ENCODE measurements around the gene CDKL4.

Gene CDKL4

GRCh38 chr2:39228413-39229209 lies 15.2 kb downstream of the CDKL4 start:
- no peak for FAIRE-seq

DNA sequence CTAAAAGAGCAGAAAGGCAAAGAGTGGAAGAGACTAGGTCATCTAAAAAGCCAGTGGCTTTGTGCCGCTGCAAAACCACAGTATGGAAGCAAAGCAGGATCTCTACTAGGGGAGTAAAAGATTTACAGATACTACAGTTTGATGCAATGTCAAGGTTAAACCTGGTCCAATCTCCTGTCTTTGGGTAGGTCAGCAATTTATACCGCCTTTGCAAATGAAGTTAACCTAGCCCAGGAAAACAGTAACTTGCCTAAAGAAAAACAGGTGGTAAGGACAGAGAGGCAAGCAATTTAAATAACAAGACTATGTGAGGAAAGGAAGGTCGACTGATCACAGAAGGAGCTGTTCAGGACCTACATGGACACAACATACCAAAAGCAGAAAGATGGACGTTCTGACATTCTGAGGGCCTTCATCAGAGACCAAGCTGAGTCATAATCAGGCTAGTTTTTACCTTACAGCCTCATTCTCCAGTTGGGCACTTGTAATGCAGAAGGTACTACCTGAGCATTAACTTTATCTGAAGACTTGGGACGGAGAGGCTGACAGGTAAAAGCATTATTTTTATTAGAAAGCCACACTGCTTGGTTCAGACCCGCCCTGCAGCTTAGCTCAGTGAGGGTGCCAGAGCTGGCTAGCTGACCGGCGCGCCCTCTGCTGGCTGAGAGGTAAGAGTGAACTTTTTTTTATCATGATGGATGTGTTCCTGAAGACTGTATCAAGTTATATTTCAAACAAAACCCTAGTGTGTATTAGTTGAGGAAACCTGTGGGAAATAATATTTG lies 15.9 kb downstream of the CDKL4 start:
- peak; percentile 95 for FAIRE-seq

GRCh38 chr2:39225567-39225966 lies 18.2 kb downstream of the CDKL4 start:
- FAIRE-seq = no peak

GRCh38 chr2:39223909-39224308 lies 19.9 kb downstream of the CDKL4 start:
- peak; percentile 5 for FAIRE-seq

DNA sequence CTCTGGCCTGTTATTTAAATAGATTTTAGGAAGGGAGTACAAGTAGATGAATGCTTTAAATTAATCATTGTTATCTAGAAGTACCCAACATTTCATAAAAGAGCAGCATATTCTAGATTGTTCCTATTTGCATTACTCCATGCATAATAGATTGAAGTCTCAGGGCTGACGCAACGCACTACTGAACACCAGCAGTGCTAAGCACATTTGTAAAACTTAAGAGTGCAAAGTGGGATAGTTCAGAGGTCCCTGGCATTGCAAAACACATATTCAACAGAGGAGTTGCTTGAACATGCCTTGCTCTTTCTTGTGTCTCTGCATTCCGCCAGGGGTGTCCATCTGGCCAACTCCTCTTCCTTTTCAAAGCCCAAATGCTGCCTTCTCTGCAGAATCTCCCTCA lies 22.3 kb downstream of the CDKL4 start:
- no peak for FAIRE-seq

DNA sequence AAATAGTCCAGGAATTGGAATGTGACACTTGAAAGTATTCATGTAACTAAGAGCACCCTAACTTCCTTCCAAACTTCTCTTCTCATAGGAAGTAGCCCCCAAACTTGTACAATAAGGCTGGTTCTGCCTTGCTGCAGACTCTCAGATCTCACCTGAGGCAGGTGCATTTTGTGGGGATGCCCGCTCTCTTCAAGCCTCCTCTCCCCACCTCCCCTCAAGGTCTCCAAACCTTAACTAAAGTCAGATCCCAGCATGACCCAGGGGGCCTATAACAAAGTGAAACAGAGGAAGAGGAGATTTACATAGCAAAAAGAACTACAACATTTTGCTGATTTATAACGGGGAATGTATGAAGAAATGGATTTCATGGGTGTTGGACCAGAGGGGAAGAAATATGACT lies 23.6 kb downstream of the CDKL4 start:
- FAIRE-seq = no peak

DNA sequence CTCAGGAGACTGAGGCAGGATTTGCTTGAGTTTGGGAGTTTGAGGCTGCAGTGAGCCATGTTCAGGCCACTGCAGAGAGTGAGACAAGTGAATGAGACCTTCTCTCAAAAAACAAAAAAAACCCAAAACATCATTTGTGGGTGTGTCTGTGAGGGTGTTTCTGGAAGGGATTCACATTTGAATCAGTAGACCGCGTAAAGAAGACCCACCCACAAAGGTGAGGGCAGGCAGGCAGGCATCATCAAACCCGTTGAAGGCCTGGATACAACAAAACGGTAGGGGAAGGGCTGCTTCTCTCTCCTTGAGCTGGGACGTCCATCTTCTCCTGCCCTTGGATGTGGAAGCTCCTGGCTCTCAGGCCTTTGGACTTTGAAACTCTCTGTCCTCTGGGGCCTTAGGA lies 25.4 kb downstream of the CDKL4 start:
- no peak for FAIRE-seq

- FAIRE-seq = no peak
These were observed 26.6 kb downstream of the CDKL4 start for GRCh38 chr2:39217192-39217550.

GRCh38 chr2:39216346-39217191 lies 27.2 kb downstream of the CDKL4 start:
- no peak for FAIRE-seq

GRCh38 chr2:39215545-39215944 lies 28.2 kb downstream of the CDKL4 start:
- FAIRE-seq = no peak

DNA sequence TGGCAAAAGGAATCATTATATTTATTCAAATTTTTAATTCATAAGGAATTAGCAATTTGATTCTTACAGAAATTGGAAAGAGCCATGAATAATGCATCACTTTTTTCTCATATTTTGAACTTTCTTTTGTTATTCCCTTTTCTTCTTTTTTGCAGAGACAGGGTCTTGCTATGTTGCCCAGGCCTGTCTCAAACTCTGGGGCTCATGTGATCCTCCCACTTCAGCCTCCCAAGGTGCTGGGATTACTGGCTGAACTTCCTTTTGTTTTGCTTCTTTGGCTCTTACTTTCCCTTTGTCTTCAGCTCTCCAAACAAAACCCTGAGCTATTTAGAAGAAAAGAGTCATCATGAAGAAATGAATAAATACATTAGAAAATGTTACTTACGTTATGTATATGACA lies 30.8 kb downstream of the CDKL4 start:
- FAIRE-seq = no peak

DNA sequence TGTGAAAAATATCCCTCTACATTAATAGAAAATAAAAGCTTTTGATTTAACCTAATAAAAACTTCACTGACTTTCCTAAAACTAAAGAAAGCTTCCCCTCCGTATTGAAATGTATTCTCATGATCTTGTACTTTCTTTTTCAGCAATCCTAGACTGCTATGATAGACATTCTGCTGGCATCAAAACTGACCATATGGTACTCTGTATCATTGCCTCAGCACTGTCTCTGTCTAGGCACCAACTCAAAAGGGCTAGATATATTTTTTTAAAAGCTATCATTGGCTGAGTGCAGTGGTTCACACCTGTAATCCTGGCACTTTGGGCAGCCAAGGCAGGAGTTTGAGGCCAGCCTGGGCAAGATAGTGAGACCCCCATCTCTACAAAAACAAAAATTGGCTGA lies 32.9 kb downstream of the CDKL4 start:
- FAIRE-seq = no peak

DNA sequence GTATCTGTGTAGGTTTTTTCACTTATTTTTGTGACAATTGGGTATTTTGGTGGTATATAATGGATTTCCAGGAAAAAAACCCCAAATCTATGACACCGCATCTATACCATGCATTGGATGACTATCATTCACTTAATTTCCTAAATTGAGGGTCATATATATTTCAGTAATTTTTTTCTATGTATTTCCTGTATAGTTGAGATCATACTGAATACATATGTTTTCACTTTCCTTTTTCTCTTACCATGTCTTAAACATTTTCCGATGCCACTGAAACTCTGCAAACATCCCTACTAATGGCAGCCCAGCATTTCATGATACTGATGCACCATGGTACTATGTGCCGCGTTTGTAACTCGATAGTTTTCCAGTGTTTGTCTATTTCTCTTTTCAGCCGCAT lies 40.4 kb downstream of the CDKL4 start:
- no peak for FAIRE-seq

DNA sequence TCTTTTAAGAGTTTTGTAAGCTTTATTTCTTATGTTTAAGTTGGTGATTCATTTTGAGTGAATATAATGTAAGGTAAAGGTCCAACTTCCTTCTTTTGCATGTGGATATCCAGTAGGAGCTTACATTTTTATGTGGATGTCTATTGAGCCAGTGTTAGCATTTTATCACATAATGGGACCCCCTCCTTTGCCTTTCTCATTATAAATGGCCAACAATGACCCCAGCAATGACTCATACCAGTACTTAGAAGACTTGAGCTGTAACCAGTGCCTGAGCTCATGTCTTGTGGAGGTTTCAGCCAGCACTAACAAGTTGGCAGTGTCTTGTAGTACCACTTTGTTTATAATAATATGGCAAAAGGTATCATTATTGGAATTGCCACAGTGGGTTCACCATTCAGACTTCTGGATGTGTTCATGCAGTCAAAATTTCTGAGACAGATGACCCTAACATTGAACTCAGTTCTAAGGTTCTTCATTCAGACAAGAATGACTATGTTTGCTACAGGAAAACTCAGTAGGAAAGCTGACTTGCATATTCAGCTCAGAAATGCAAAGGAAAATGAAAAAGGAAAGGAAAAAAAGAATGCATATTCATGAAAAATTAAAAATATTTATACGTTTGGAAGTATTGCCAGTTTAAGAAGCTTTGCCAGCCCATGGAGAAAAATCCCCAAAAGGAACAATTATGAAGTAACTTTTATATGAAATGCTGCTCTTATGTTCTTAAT lies 41.0 kb downstream of the CDKL4 start:
- no peak for FAIRE-seq

DNA sequence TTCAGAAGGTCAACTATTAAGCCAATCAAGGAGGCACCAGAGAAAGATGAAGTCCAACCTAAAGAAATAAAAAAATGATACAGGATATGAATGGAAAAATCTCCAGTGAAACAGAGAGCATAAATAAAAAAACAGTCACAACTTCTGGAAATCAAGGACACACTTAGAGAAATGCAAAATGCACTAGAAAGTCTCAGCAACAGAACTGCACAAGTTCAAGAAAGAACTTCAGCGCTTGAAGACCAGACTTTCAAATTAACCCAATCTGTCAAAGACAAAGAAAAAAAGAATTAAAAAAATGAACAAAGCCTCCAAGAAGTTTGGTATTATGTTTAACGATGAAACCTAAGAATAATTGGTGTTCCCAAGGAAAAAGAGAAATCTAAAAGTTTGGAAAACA lies 46.8 kb downstream of the CDKL4 start:
- FAIRE-seq = peak; percentile 56

GRCh38 chr2:39194686-39195085 lies 49.1 kb downstream of the CDKL4 start:
- peak; percentile 79 for FAIRE-seq

DNA sequence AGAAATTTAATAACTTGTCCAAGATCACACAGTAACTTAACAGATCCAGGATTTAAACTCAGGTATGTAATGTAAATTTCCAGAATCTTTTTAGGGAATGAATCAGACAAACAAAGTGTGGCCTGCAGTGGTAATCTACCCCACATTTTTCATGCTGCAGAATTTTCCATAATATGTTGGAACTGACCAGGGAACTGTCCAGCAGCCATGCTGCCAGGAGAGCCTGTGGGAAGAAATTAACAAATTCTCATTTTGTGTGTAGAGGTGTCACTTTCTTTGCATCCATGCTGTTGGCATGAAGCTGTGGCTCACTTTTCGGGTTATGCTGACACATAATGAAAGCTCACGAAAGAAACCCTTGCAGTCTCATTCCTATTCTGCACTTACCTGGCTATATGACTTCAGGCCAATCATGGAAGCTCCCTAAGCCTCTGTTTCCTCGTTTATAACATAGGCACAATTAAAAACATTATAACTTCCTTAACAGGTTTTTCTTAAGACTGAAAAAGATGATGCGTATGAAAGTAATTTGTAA lies 54.7 kb downstream of the CDKL4 start:
- no peak for FAIRE-seq

- no peak for FAIRE-seq
These were observed 60.1 kb downstream of the CDKL4 start for GRCh38 chr2:39183673-39184072.

DNA sequence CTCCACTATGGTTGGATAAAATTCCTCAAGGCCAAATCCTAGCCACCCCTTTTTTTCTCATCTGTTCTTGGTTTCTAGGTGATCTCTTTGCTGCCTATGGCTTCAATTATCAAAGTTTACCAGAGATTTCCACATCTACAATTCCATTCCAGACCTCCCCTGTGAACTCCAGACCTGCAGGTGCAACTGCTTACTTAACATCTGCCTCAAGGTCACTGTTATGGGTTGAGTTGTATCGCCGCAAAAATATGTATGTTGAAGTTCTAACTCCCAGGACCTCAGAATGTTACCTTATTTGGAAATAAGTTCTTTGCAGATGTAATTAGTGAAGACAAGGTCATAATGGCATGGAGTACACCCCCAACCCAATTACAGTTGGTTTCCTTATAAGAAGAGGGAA lies 62.5 kb downstream of the CDKL4 start:
- no peak for FAIRE-seq

DNA sequence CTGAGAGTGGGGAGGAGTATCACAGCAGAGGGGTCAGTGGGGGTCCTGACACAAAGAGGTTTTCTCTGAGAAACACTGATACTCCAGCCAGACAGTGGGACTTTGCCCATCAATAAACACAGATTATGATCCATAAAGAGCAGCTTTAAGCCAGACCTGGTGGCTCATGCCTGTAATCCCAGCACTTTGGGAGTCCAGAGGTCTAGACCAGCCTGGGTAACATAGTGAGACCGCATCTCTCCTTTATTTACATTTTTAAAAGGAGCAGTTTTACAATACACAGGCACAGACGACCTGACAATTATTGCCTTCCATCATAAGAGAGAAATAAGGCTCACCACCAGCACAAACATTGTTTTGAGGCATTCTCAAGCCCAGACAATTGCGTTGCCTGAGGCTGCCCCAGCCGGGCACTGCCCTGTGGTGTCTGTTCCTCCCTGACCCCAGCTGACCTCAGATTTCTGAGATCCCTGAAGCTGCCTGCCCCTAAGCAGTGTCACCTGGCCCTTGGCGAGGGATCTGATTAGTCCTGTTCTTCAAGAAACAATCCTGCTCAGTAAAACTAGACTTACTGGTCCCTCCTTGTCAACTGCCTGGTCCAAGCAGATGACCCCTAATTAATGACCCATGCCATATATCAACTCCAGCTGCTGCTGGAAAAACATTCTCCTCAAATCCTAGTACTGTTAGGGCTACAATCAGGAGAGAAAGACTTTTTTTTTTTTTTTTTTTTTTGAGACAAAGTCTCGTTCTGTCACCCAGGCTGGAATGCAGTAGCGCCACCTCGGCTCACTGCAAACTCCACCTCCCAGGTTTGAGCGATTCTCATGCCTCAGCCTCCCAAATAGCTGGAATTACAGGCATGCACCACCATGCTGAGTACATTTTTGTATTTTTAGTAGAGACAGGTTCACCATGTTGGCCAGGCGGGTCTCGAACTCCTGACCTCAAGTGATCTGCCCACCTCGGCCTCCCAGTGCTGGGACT lies 63.5 kb downstream of the CDKL4 start:
- FAIRE-seq = no peak

DNA sequence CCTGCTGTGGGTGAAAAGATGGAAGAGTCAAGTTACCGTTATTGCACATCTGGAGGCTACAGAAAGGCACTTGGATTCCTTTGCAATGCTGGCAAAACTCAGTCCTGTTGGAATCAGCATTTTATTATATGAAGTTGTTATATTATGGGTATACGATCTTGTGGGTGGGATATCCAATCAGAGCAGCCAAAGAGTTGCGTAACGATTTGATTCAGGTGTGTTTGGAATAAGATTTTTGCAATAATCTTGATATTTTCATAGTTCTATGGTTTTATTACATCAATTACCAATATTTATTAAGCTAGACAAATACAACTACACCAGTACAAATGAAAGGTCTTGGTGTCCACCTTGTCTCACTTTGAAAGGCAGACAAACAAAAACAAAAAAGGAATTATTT lies 65.0 kb downstream of the CDKL4 start:
- no peak for FAIRE-seq

All from TTC549 (cell line).